ENCODE data around the gene PLAAT2. TPM values are rescaled to one million over a fixed set of nuclear protein-coding genes. Genes with fewer than 3 reads are reported as not detected.

PLAAT2 gene
- total RNA-seq, 4 donors from 2014 or later: 38.7 to 47.9 (median 43.0) TPM; not detected in 1

DNA sequence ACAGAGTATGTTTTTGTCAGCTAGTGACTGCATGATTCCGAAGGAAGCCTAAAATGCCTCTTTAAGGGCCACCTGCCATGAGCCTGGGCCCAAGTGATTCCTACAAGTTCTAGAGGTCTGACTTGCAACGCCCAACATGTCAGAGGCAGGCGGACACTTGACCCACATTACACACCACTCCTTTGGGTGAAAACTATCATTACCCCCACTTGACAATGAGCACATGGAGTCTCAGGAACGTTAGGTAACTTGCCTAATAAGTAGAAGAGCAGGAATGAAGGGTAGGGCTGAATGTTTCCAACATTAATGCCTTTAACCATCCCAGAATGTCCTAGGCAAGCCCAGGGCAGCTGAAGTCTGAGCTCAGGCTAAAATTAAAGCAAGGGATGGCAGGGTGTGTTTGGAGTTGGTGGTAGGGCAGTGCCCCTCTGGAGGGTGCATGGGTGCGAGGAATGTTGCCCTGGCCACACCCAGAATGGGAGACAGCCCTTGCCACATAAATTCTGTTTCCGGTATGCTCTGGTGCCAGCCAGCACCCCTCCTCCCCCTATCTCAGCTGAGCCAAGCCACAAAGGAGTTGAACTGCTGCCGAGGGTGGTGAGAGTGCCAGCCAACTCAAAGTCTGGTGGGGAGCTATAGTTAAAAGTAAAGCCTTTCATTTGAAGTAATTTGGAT is 2.5 kb downstream of the PLAAT2 start:
- WGBS, 2 donors (ENCODE audit: low coverage in 1 of 2): 63 to 100% methylated on average over 1 to 7 of the region's 7 CpGs
- TF ChIP-seq POLR2A (IDR thresholded peaks at IDR 0.05): no peak
- no peak for TF ChIP-seq POLR2AphosphoS5 (IDR thresholded peaks at IDR 0.05)
- TF ChIP-seq, protein P1, sequence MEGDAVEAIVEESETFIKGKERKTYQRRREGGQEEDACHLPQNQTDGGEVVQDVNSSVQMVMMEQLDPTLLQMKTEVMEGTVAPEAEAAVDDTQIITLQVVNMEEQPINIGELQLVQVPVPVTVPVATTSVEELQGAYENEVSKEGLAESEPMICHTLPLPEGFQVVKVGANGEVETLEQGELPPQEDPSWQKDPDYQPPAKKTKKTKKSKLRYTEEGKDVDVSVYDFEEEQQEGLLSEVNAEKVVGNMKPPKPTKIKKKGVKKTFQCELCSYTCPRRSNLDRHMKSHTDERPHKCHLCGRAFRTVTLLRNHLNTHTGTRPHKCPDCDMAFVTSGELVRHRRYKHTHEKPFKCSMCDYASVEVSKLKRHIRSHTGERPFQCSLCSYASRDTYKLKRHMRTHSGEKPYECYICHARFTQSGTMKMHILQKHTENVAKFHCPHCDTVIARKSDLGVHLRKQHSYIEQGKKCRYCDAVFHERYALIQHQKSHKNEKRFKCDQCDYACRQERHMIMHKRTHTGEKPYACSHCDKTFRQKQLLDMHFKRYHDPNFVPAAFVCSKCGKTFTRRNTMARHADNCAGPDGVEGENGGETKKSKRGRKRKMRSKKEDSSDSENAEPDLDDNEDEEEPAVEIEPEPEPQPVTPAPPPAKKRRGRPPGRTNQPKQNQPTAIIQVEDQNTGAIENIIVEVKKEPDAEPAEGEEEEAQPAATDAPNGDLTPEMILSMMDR (IDR thresholded peaks at IDR 0.05): no peak
- no peak for TF ChIP-seq EP300 (IDR thresholded peaks at IDR 0.05; ENCODE audit: low read depth)
- DNase-seq: peak; percentile 60
- peaks cover 7 to 33% (median 18%) of the 10 kb centered on the region in 4 donors for H3K4me1 ChIP-seq
- no peaks in the 10 kb centered on the region for H3K36me3 ChIP-seq
- H3K27me3 ChIP-seq: no peaks in the 10 kb centered on the region
- in situ Hi-C loops (cut with MboI; ENCODE audit: low pct_ligation_motif_present in 1 of 4, low pct_unique_long_range_greater_than_20kb in 1 of 4, low sequenced_read_pairs in 3 of 4) (no loop called here), intact Hi-C loops (cut with DNase I; ENCODE audit: low total_unique reads) (no loop called here)
- no peaks in the 10 kb centered on the region for H3K9me3 ChIP-seq
- no peak overlapping the region for H3K27ac ChIP-seq
- H3K4me3 ChIP-seq: no peak overlapping the region

DNA sequence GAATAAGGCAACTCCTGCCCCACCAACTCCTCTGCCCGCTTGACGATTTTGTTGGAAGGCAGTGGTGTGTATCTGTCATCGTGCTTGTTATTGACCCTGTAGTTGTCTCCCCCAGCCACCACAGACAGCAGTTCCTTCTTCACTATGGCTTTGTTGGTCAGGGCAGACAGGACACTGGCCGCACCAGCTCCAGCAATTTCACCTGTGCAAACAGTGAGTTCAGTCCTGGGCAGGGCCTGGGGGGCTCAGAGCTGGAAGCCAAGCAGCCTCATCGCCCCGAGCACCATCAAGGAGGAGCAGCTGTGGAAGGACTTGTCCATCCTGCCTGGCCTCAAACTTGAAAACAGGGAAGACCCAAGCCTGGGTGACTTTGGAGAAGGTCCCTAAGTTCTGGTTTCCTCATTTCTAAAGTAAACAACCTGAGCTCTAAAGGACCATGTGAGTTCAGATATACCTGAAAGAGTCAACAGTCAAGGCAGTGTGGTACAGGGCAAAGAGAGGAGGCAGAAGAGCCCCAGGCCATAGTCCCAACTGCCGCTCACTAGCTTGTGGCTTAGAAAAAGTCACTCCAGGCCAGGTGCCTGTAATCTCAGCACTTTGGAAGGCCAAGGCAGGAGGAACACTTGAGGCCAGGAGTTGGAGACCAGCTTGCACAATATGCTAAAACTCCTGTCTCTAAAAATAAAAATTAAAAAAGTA is 4.6 kb downstream of the PLAAT2 start:
- in situ Hi-C loops (cut with MboI; ENCODE audit: low pct_ligation_motif_present in 1 of 4, low pct_unique_long_range_greater_than_20kb in 1 of 4, low sequenced_read_pairs in 3 of 4): no loop called here
- TF ChIP-seq POLR2AphosphoS5 (IDR thresholded peaks at IDR 0.05): no peak
- TF ChIP-seq POLR2A (IDR thresholded peaks at IDR 0.05): no peak
- no peak for TF ChIP-seq EP300 (IDR thresholded peaks at IDR 0.05; ENCODE audit: low read depth)
- TF ChIP-seq, protein P1 (IDR thresholded peaks at IDR 0.05): no peak
- no peak for DNase-seq
- no peak overlapping the region for H3K4me3 ChIP-seq
- peaks cover 0 to 22% (median 8%) of the 10 kb centered on the region in 4 donors for H3K4me1 ChIP-seq
- H3K9me3 ChIP-seq: no peaks in the 10 kb centered on the region
- H3K36me3 ChIP-seq: no peaks in the 10 kb centered on the region
- no peak overlapping the region for H3K27ac ChIP-seq
- WGBS, 2 donors (ENCODE audit: low coverage in 1 of 2): 93% methylated on average over 7 of the region's 7 CpGs; no CpG with 5 or more reads in 1 of the 2 donors
- H3K27me3 ChIP-seq: no peaks in the 10 kb centered on the region
- intact Hi-C loops (cut with DNase I; ENCODE audit: low total_unique reads): no loop called here

DNA sequence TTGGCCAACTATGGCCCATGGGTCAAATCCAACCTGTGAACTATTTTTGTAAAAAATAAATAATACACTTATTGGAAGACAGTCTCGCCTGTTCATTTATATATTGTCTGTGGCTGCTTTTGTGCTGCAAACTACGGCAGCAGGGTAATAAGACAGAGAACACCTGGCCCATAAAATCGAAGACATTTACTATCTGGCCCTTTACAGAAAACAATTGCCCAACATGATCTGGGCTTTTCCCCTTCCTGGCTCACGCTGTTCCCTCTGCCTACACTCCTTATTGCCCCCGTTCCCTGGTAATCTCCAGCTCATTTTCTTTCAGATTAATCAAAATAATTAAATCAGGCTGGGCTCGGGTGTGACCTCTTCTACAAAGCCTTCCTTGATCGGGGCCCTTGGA is 5.6 kb downstream of the PLAAT2 start:
- in situ Hi-C loops (cut with MboI; ENCODE audit: low pct_ligation_motif_present in 1 of 4, low pct_unique_long_range_greater_than_20kb in 1 of 4, low sequenced_read_pairs in 3 of 4) (no loop called here), intact Hi-C loops (cut with DNase I; ENCODE audit: low total_unique reads) (no loop called here)
- Histone ChIP-seq H3K4me3 (no peak overlapping the region), H3K9me3 (no peaks in the 10 kb centered on the region), H3K27me3 (no peaks in the 10 kb centered on the region), H3K4me1 (peaks cover 0 to 28% (median 7%) of the 10 kb centered on the region in 4 donors), H3K36me3 (no peaks in the 10 kb centered on the region), H3K27ac (no peak overlapping the region)
- 43 to 53% methylated on average over 7 of the region's 7 CpGs for WGBS, 2 donors (ENCODE audit: low coverage in 1 of 2)
- no peak for DNase-seq
- TF ChIP-seq POLR2AphosphoS5 (IDR thresholded peaks at IDR 0.05) (no peak), EP300 (IDR thresholded peaks at IDR 0.05; ENCODE audit: low read depth) (no peak), POLR2A (IDR thresholded peaks at IDR 0.05) (no peak)
- TF ChIP-seq, protein P1 (IDR thresholded peaks at IDR 0.05): no peak

DNA sequence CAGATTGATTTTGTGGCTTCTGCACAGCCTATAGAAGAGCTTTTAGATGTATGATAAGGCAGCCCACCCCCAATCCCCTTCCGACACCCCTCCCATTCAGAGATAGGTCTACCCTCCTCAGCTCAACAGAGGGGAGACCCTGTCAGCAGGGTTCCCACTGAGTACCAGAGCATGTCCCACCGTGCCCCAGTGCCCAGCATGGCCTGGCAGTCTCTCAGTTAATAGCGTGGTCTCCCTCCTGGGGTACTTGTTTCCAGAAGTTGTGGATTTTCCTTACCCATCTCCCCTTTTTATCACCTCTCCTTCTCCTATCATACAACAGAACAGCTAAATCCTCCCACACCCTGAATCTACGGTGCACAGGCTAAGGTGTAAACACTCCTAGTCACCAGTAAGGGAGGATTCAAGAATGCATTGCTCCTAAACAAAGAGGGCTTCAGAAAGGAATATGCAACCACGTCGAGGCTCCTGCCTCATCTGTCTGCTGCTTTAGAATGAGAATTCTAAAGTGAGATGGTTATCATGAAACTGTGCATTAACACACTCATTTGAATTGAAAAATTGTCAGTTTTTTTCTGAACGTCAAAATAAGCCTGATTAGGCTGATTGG is 6.7 kb downstream of the PLAAT2 start:
- Histone ChIP-seq H3K9me3 (no peaks in the 10 kb centered on the region), H3K36me3 (no peaks in the 10 kb centered on the region), H3K4me1 (peaks cover 0 to 28% (median 7%) of the 10 kb centered on the region in 4 donors), H3K27ac (no peak overlapping the region), H3K4me3 (no peak overlapping the region), H3K27me3 (no peaks in the 10 kb centered on the region)
- in situ Hi-C loops (cut with MboI; ENCODE audit: low pct_ligation_motif_present in 1 of 4, low pct_unique_long_range_greater_than_20kb in 1 of 4, low sequenced_read_pairs in 3 of 4) (no loop called here), intact Hi-C loops (cut with DNase I; ENCODE audit: low total_unique reads) (no loop called here)
- no peak for DNase-seq
- 74 to 85% methylated on average over 5 to 7 of the region's 7 CpGs for WGBS, 2 donors (ENCODE audit: low coverage in 1 of 2)
- no peak for TF ChIP-seq POLR2A (IDR thresholded peaks at IDR 0.05)
